Colonic mucosa (tissue), 4 donors: ENCODE results near the gene TLR5. TPM values are rescaled to one million over a fixed set of nuclear protein-coding genes. Genes with fewer than 3 reads are reported as not detected.

Source experiments
- DNase-seq: peaks from one replicate; pipeline ENCODE4 v3.0.0-alpha.2; 2020
- H3K27ac ChIP-seq: fragments of 200-600 bp; one replicate; pipeline ENCODE4 v1.8.0; 2021
- H3K27me3 ChIP-seq: fragments of 200-600 bp; one replicate; pipeline ENCODE4 v1.8.0; 2021
- H3K36me3 ChIP-seq: fragments of 200-600 bp; one replicate; pipeline ENCODE4 v1.8.0; 2021
- H3K4me1 ChIP-seq: fragments of 200-600 bp; one replicate; pipeline ENCODE4 v1.8.0; 2021; ENCODE audit warnings: mild to moderate bottlenecking
- H3K4me3 ChIP-seq: fragments of 200-600 bp; one replicate; pipeline ENCODE4 v1.8.0; 2021
- H3K9ac ChIP-seq, 2 donors: one replicate each; pipeline ENCODE4 v1.7.0; 2013; ENCODE audit warnings: control low read depth in 2 of 2, low read depth in 2 of 2, low read length in 2 of 2
- H3K9me3 ChIP-seq: fragments of 200-600 bp; one replicate; pipeline ENCODE4 v1.8.0; 2021
- CTCF ChIP-seq: fragments of 200-600 bp; IDR thresholded peaks from one replicate; pipeline ENCODE4 v1.8.0; 2022; ENCODE audit warnings: antibody characterized with exemption, mild to moderate bottlenecking
- intact Hi-C: fragments of 100-400 bp; cut with DNase I; formaldehyde crosslinking; loops from one replicate; pipeline ENCODE4 v1.14.1; 2022
- total RNA-seq, 2 donors: library from RNA; stranded (reverse); fragmentation: NEBNext Ultra II Directional in 1 of 2; extraction: Animal tissue kit (Norgen Biotek cat#: 25700) in 1 of 2; gene quantifications; one replicate each; pipeline ENCODE4 v1.2.1, GENCODE V29; 2021
- donor health status: healthy.
- donor health status: DM: no; HTN: no; CAD: no.
- donor health status: DM: no; HTN: no; CAD: no.

The TLR5 gene
- total RNA-seq, 2 donors from 2014 or later = 1.7 to 3.0 TPM

- intact Hi-C loops = no loop called here
- no peak for DNase-seq
- no peak overlapping the region for H3K4me3 ChIP-seq
- no peaks in the 10 kb centered on the region for H3K9me3 ChIP-seq
- H3K27me3 ChIP-seq = no peaks in the 10 kb centered on the region
- no peak overlapping the region for H3K27ac ChIP-seq
- H3K9ac ChIP-seq = no peak overlapping the region
- no peak for TF ChIP-seq CTCF
- no peaks in the 10 kb centered on the region for H3K4me1 ChIP-seq
- no peaks in the 10 kb centered on the region for H3K36me3 ChIP-seq
Measured at GRCh38 chr1:223068900-223069665, 74.0 kb downstream of the TLR5 start.

- Histone ChIP-seq H3K27me3 (no peaks in the 10 kb centered on the region), H3K27ac (no peak overlapping the region), H3K4me3 (no peak overlapping the region), H3K36me3 (no peaks in the 10 kb centered on the region), H3K4me1 (no peaks in the 10 kb centered on the region), H3K9me3 (no peaks in the 10 kb centered on the region), H3K9ac (no peak overlapping the region)
- no peak for DNase-seq
- intact Hi-C loops = no loop called here
- no peak for TF ChIP-seq CTCF
Measured at GRCh38 chr1:223067914-223068313, 75.1 kb downstream of the TLR5 start.

- no peak for DNase-seq
- Histone ChIP-seq H3K27ac (no peak overlapping the region), H3K9me3 (no peaks in the 10 kb centered on the region), H3K4me3 (no peak overlapping the region), H3K9ac (no peak overlapping the region), H3K36me3 (no peaks in the 10 kb centered on the region), H3K4me1 (no peaks in the 10 kb centered on the region), H3K27me3 (no peaks in the 10 kb centered on the region)
- no peak for TF ChIP-seq CTCF
- intact Hi-C loops = no loop called here
Measured at GRCh38 chr1:223066415-223066814, 76.6 kb downstream of the TLR5 start.

DNA sequence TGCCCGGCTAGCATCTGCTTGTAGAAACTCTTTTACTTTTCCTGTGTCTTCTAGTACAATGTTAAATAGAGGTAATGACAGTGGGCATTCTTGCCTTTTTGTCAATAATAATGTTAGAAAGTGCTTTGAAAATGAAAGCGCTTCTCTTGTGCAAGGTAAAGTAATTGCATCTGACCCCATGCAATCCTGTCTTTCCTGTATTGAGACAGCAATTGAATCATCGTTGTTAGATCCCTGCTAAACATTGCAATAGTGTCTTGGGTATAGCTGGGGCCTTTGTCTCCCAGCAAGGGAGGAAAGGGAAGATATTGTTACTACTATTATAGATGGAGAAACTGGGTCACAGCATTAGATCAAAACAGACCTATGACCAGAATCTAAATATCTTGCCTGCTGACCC is 80.9 kb downstream of the TLR5 start:
- TF ChIP-seq CTCF = no peak

DNA sequence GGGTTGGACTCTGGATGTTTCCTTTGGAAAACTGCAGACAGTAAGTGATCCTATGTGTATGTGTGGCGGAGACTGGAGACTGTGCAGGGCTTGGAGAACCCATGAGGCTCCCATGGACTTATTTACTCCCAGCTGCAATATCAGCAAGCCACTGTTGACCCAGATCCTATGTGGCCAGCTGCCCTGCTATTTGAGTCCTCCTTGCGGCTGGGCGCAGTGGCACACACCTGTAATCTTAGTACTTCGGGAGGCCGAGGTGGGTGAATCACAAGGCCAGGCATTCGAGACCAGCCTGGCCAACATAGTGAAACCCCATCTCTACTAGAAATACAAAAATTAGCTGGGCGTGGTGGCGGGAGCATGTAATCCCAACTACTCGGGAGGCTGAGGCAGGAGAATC is 83.5 kb downstream of the TLR5 start:
- intact Hi-C loops = no loop called here
- no peak overlapping the region for H3K27ac ChIP-seq
- no peak for TF ChIP-seq CTCF

More for the DNA sequence above, 80.9 kb downstream of the TLR5 start:
- H3K4me3 ChIP-seq = no peak overlapping the region
- no peak overlapping the region for H3K9ac ChIP-seq
- no peak overlapping the region for H3K27ac ChIP-seq
- no peaks in the 10 kb centered on the region for H3K9me3 ChIP-seq
- intact Hi-C loops = no loop called here
- H3K4me1 ChIP-seq = no peaks in the 10 kb centered on the region
- no peaks in the 10 kb centered on the region for H3K36me3 ChIP-seq
- no peaks in the 10 kb centered on the region for H3K27me3 ChIP-seq
- no peak for DNase-seq

More for the DNA sequence above, 83.5 kb downstream of the TLR5 start:
- Histone ChIP-seq H3K36me3 (no peaks in the 10 kb centered on the region), H3K9me3 (no peaks in the 10 kb centered on the region), H3K4me3 (no peak overlapping the region), H3K27me3 (no peaks in the 10 kb centered on the region), H3K9ac (no peak overlapping the region), H3K4me1 (no peaks in the 10 kb centered on the region)
- DNase-seq = no peak

Other genes starting within 250 kb of the TLR5 start
- under 1 TPM; 0.15 to 0.37 TPM for gene SUSD4, start 220.9 kb upstream of the TLR5 start, total RNA-seq